GM21717 (cell line): ENCODE measurements around the gene ABCC1.

Experiments
- ATAC-seq: cut with Tn5 transposase; IDR thresholded peaks from one replicate; pipeline ENCODE4 v1.9.1; 2021; ENCODE audit warnings: mild to moderate bottlenecking, moderate library complexity; ENCODE audit not compliant: unreplicated experiment

ABCC1 gene

DNA sequence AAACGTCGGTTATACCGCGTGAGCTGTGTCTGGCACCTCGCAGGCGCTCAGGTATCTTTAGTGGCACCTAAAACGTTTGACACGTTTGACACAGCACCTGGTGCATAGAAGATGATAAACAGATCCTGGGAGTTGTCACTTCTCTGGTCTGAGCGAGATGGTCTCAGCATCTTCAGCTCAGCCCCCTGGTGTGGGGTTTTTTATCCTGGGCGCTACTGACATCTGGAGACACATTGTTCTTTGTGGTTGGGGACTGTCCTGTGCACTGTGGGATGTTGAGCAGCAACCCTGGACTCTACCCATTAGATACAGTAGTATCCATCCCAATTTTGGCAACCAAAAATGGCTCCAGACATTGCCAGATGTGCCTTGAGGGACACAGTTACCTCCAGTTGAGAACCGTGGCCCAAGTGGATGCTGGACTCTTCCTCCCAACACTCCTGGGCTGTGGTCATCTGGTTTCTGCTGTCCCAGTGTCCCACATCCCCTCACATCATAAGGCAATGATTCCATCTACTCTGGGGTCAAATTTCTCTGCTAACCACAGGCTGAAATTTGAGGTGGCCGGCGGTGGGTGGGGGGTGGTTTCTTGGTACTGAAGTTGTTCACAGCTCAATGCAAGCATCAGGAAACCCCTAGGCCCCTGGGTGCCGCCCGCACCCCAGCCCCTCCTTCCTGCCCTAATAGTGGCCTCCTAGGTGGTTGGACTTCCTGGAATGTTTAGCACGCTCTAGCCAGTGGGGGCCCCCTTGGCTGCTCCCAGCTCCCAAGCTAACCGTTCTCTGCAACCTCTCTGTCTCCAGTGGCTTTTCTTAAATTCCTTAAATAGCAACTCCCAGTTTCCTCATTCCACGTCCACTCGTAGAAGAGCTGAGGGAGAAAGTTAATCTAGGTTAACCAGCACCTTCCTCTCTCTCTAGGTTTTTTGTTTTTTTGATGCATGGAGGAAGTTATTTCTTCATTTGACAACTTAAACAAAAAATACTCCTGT lies 124.8 kb downstream of the ABCC1 start:
- no peak for ATAC-seq

DNA sequence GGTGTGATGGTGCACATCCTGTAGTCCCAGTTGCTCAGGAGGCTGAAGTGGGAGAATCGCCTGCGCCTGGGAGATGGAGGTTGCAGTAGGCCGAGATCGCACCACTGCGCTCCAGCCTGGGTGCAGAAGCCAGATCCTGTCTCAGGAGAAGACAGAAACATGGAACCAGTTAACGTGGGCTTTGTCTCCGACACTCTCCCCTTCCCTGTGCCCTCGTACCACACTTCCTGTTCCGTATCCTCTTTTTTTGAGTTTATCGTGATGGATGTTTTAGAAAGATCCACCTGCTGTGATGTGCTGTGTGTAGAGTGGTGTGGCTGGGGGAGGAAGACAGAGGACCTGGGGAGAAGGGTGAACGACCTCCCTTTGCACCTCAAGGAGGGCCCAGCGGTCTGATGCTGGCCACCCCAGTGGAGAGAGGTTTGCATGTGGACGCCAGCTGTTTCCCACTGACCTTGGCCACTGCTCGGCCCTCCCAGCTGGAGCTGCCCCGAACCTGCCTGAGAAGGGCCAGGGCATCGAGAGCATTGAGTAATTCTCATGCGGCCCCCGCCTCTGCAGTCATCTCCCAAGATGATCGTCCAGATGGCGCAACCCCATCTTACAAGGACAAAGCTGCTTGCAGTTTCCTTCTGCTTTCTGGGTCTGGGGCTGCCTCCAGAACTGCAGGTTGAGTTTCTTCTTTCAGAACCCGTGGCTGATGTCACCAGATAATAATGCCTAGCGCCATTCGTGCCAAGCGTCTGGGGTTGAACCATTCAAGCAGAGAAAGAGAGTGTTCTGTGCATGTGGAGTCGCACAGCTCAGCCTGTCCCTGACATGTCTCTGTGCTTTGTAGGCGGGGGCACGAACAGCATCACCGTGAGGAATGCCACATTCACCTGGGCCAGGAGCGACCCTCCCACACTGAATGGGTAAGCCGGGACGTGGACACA lies 126.3 kb downstream of the ABCC1 start:
- ATAC-seq = no peak

- ATAC-seq = no peak
Measured at GRCh38 chr16:16076423-16076813, 127.0 kb downstream of the ABCC1 start.

- ATAC-seq = no peak
Measured at GRCh38 chr16:16080465-16081065, 131.1 kb downstream of the ABCC1 start.

DNA sequence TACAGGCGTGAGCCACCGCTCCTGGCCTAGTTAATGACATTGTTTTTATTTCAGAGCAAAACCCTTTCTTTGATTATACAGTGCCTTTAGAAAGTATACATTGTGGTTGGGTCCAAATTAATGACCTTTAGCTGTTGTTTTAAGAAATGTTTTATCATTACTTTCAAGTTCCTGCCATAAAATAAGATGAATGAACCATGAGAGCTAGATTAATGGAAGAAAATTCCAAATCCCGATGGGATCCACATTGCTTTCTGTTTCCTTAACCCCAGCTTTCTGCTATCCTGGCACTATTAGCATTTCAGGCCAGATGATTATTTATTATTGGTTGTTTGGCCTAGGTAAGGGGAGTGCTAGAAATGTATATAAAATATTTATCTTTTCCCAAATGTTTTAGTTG lies 131.7 kb downstream of the ABCC1 start:
- ATAC-seq = no peak

DNA sequence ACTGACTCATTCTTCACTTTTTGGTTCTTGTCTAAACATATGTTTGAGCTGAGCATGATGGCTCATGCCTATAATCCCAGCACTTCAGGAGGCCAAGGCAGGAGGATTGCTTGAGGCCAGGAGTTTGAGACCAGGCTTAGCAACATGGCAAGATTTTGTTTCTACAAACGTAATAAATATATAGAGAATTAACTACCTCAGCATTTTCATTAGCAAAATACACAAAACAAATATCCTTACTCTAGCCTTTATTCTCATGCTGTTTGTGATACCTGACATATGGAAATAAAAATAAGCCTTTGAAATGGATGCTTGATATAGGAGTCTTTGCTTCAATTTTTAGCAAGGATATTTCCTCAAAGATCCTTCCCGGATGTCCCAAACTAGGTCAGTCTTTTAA lies 132.8 kb downstream of the ABCC1 start:
- no peak for ATAC-seq

GRCh38 chr16:16083421-16084156 lies 134.2 kb downstream of the ABCC1 start:
- no peak for ATAC-seq

DNA sequence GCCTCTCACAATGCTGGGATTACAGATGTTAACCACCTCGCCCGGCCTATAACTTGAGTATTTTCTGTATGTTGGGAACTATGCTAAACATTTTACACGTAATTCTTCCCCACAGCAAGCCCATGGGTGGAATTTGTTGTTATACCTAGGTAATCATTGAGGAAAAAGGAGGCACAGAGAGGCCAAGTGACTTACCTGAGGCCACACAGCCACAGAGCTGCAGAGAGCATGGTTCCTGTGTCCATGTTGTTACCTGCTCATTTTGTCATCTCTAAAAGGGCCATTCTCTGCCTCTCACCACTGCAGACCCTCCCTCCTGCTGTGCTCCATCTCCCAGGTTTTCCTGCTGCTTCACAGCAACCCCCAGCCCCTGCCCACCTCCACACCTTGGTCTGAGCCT lies 135.5 kb downstream of the ABCC1 start:
- ATAC-seq = no peak

- ATAC-seq = no peak
Measured at GRCh38 chr16:16086653-16087446, 137.4 kb downstream of the ABCC1 start.

GRCh38 chr16:16090238-16090637 lies 140.8 kb downstream of the ABCC1 start:
- ATAC-seq = no peak

- ATAC-seq = no peak
Measured at GRCh38 chr16:16092925-16093627, 143.7 kb downstream of the ABCC1 start.

- no peak for ATAC-seq
Measured at GRCh38 chr16:16093628-16094332, 144.4 kb downstream of the ABCC1 start.

DNA sequence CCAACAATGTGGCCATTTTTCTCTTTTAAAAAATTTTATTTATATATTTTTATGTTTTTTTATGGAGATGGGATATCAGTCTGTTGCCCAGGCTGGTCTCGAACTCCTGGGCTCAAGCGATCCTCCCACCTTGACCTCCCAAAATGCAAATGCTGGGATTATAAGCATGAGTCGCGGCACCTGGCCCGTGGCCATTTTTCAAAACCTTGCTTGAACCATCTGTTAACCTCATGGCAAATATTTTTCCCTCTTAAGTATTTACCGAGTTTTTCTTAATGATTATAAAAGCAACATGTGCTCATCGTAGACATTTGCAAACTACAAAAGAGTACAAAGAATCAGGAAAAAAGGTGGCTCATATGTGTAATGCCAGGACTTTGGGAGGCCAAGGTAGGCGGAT lies 146.2 kb downstream of the ABCC1 start:
- no peak for ATAC-seq

DNA sequence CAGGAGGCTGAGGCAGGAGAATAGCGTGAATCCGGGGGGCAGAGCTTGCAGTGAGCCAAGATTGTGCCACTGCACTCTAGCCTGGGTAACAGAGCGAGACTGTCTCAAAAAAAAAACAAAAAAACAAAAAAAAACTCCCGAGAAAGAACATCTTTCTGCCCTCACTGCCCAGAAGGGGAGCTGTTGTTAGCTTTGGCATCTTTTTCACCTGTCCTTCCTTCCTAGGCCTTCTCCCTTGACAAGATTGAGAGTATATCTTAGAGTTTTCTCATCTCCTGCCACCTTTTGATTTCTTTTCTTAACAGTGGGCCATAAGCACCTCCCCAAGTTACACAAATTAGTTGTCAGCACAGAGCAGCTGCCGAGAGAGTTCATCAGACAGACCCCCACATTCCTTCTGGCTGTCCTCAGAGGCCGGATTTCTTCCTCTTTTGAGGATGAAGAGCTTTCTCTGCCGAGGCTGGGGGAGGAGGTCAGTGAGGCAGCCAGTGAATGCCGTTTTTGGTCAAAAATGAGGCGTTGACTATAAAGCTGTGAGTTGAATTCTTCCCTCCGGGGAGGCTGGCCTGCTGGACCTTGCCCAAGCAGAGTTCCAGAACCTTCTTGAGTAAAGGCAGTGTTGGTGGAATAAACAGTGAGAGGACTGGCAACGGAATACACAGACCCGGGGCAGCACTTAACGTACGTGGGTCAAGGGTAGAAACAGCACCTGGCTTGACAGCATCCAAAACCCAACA lies 146.9 kb downstream of the ABCC1 start:
- ATAC-seq = no peak

DNA sequence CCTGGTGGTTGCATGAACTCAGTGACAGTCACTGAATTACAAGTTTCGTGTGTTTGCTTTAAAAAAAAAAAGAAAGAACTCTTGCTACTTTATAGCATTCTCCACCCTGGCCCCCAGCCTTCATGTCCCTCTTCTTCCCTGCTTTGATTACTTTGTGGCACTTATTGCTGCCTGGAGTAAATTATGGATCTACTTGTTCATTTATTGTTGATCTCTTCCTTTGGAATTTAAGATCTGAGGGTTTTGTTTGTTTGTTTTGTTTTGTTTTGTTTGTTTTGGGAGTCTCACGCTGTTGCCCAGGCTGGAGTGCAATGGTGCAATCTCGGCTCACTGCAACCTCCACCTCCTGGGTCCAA lies 147.4 kb downstream of the ABCC1 start:
- ATAC-seq = no peak

- ATAC-seq = no peak
Measured at GRCh38 chr16:16099320-16099719, 149.9 kb downstream of the ABCC1 start.

GRCh38 chr16:16100631-16101030 lies 151.2 kb downstream of the ABCC1 start:
- ATAC-seq = no peak

- ATAC-seq = no peak
Measured at GRCh38 chr16:16101585-16101984, 152.2 kb downstream of the ABCC1 start.
